ENCODE data around the gene NUMBL. TPM values are rescaled to one million over a fixed set of nuclear protein-coding genes. Genes with fewer than 3 reads are reported as not detected.

NUMBL gene
- polyA plus RNA-seq, 1 experiment, result 29.4 TPM

- ChIA-PET POLR2A (interaction anchor here (2.8 to 3.8 kb wide), 3 partner anchors 13 to 29 kb away, joined by 10 to 23 read pairs (median 20); no protein-coding TSS in a partner anchor), CTCF (interaction anchor here (1.8 to 3.9 kb wide), 5 partner anchors 8 to 168 kb away, joined by 4 to 101 read pairs (median 18); no protein-coding TSS in a partner anchor)
- Histone ChIP-seq H3K27ac (ENCODE audit: low read depth, low read length) (peak overlapping the region; percentile 65), H3K9me3 (ENCODE audit: control insufficient read depth, insufficient read depth, low read length) (no peaks in the 10 kb centered on the region; the same call in 1 of the 2 replicates), H3K27me3 (ENCODE audit: control insufficient read depth, insufficient read depth, low read length) (no peaks in the 10 kb centered on the region), H3K4me3 (ENCODE audit: low read depth, low read length) (no peak overlapping the region)
- no peak for DNase-seq (ENCODE audit: low read depth, low spot score)
- no peak for TF ChIP-seq CTCF (IDR thresholded peaks at IDR 0.05; ENCODE audit: low read depth, low read length)
Observed at GRCh38 chr19:40632311-40633036, 58.0 kb downstream of the NUMBL start.

GRCh38 chr19:40630571-40631160 lies 59.8 kb downstream of the NUMBL start:
- Histone ChIP-seq H3K27me3 (ENCODE audit: control insufficient read depth, insufficient read depth, low read length) (no peaks in the 10 kb centered on the region), H3K4me3 (ENCODE audit: low read depth, low read length) (no peak overlapping the region), H3K27ac (ENCODE audit: low read depth, low read length) (no peak overlapping the region), H3K9me3 (ENCODE audit: control insufficient read depth, insufficient read depth, low read length) (no peaks in the 10 kb centered on the region; the same call in 1 of the 2 replicates)
- DNase-seq (ENCODE audit: low read depth, low spot score), result no peak
- ChIA-PET CTCF (interaction anchor here (1.8 kb wide), 1 partner anchor 10 kb away, joined by 4 read pairs; no protein-coding TSS in a partner anchor), POLR2A (no interaction called here)
- TF ChIP-seq CTCF (IDR thresholded peaks at IDR 0.05; ENCODE audit: low read depth, low read length), result no peak

- no peak for DNase-seq (ENCODE audit: low read depth, low spot score)
- Histone ChIP-seq H3K4me3 (ENCODE audit: low read depth, low read length) (no peak overlapping the region), H3K27me3 (ENCODE audit: control insufficient read depth, insufficient read depth, low read length) (no peaks in the 10 kb centered on the region), H3K9me3 (ENCODE audit: control insufficient read depth, insufficient read depth, low read length) (no peaks in the 10 kb centered on the region; the same call in 1 of the 2 replicates), H3K27ac (ENCODE audit: low read depth, low read length) (no peak overlapping the region)
- TF ChIP-seq CTCF (IDR thresholded peaks at IDR 0.05; ENCODE audit: low read depth, low read length), result no peak
- ChIA-PET POLR2A (no interaction called here), CTCF (no interaction called here)
Observed at GRCh38 chr19:40629346-40629745, 61.1 kb downstream of the NUMBL start.

- no peaks in the 10 kb centered on the region for H3K27me3 ChIP-seq (ENCODE audit: control insufficient read depth, insufficient read depth, low read length)
- no peak for DNase-seq (ENCODE audit: low read depth, low spot score)
- no peaks in the 10 kb centered on the region; the same call in 1 of the 2 replicates for H3K9me3 ChIP-seq (ENCODE audit: control insufficient read depth, insufficient read depth, low read length)
- TF ChIP-seq CTCF (IDR thresholded peaks at IDR 0.05; ENCODE audit: low read depth, low read length), result no peak
- H3K27ac ChIP-seq (ENCODE audit: low read depth, low read length), result no peak overlapping the region
- ChIA-PET CTCF (no interaction called here), POLR2A (interaction anchor here (0.6 to 1.4 kb wide), 3 partner anchors 12 to 24 kb away, joined by 3 to 7 read pairs (median 3); no protein-coding TSS in a partner anchor)
- H3K4me3 ChIP-seq (ENCODE audit: low read depth, low read length), result no peak overlapping the region
Observed at GRCh38 chr19:40627486-40628279, 62.8 kb downstream of the NUMBL start.

All from AG04450 (cell line).